GM12891 (cell line): ENCODE measurements around the gene CNOT3.

ENCODE experiments used
- POLR2A ChIP-seq: IDR thresholded peaks from 2 replicates; pipeline ENCODE4 v1.6.1; 2011; ENCODE audit warnings: low read depth, low read length, control low read depth
- POLR2AphosphoS5 ChIP-seq: IDR thresholded peaks from 2 replicates; pipeline ENCODE4 v1.6.1; 2011; ENCODE audit warnings: low read depth, low read length, control low read depth

- TF ChIP-seq POLR2AphosphoS5 (no peak), POLR2A (peak; percentile 27; the same call in 1 of the 2 replicates)
Observed at GRCh38 chr19:54156490-54156889, 18.9 kb downstream of the CNOT3 start.
